Tibial nerve (tissue), 4 donors: ENCODE measurements around the gene SLIT3. TPM values are rescaled to one million over a fixed set of nuclear protein-coding genes. Genes with fewer than 3 reads are reported as not detected.

Source experiments
- DNase-seq, 2 donors: peaks; one replicate each; pipeline ENCODE4 v3.0.0-alpha.2; 2019; ENCODE audit warnings: low spot score in 2 of 2
- H3K27ac ChIP-seq, 4 donors: fragments of 200-600 bp; sonication (generic) in 3 of 4; one replicate each; pipeline ENCODE4 v1.5.1; 2017 to 2019; ENCODE audit warnings: mild to moderate bottlenecking in 1 of 4
- H3K27me3 ChIP-seq, 2 donors: fragments of 200-600 bp; sonication (generic) in 1 of 2; one replicate each; pipeline versions ENCODE4 v1.5.1 to v1.6.0; 2017 to 2019
- H3K36me3 ChIP-seq, 3 donors: fragments of 200-600 bp; sonication (generic); one replicate each; pipeline ENCODE4 v1.5.1; 2018 to 2019
- H3K4me1 ChIP-seq, 4 donors: fragments of 200-600 bp; sonication (generic) in 3 of 4; one replicate each; pipeline ENCODE4 v1.5.1; 2017 to 2019
- H3K4me3 ChIP-seq, 4 donors: fragments of 200-600 bp; sonication (generic) in 3 of 4; one replicate each; pipeline ENCODE4 v1.5.1; 2017 to 2019; ENCODE audit warnings: mild to moderate bottlenecking in 1 of 4, moderate library complexity in 1 of 4
- H3K9me3 ChIP-seq, 4 donors: fragments of 200-600 bp; sonication (generic) in 3 of 4; one replicate each; pipeline ENCODE4 v1.5.1; 2017 to 2019
- CTCF ChIP-seq, 5 experiments: fragments of 200-600 bp in 3 of 5; fragments of 450-650 bp in 2 of 5; sonication (generic) in 3 of 5; IDR thresholded peaks; one replicate each; pipeline ENCODE4 v1.5.1; 2016 to 2019; ENCODE audit warnings: antibody characterized with exemption in 5 of 5, mild to moderate bottlenecking in 3 of 5, moderate library complexity in 2 of 5
- EP300 ChIP-seq, 2 donors: sonication (generic); formaldehyde crosslinking; IDR thresholded peaks; one replicate each; pipeline ENCODE4 v1.6.1; 2017; ENCODE audit warnings: antibody characterized with exemption in 2 of 2, mild to moderate bottlenecking in 1 of 2
- POLR2A ChIP-seq, 2 donors: fragments of 450-650 bp; IDR thresholded peaks; one replicate each; pipeline ENCODE4 v1.6.1; 2017; ENCODE audit warnings: antibody characterized with exemption in 2 of 2, mild to moderate bottlenecking in 2 of 2, moderate library complexity in 2 of 2
- WGBS, 2 donors: methylation state at CpG; one replicate each; pipeline ENCODE4 v1.1.5; 2018; 5-methylcytosine and 5-hydroxymethylcytosine counted together
- total RNA-seq, 4 donors: library from RNA; depleted of rRNA; stranded (reverse); fragments of >200 nt; gene quantifications; one replicate each; pipeline ENCODE4 v1.1.0, GENCODE V29; 2016

Gene SLIT3
- total RNA-seq, 4 donors from 2014 or later = 16.6 to 39.0 (median 20.2) TPM

GRCh38 chr5:169158764-169159163 lies 142.2 kb downstream of the SLIT3 start:
- Histone ChIP-seq H3K4me3 (no peak overlapping the region), H3K4me1 (peaks cover 0 to 15% (median 2%) of the 10 kb centered on the region in 4 donors), H3K27ac (no peak overlapping the region), H3K9me3 (peaks cover 0 to 30% (median 6%) of the 10 kb centered on the region in 4 donors), H3K27me3 (no peaks in the 10 kb centered on the region), H3K36me3 (no peaks in the 10 kb centered on the region)
- no peak for DNase-seq
- TF ChIP-seq POLR2A (IDR thresholded peaks at IDR 0.05) (no peak), CTCF (IDR thresholded peaks at IDR 0.05) (no peak), EP300 (IDR thresholded peaks at IDR 0.05) (no peak)
- WGBS, 2 donors = 95 to 96% methylated on average over 4 of the region's 4 CpGs

- no peak overlapping the region for H3K4me3 ChIP-seq
- TF ChIP-seq CTCF (IDR thresholded peaks at IDR 0.05) (no peak), POLR2A (IDR thresholded peaks at IDR 0.05) (no peak), EP300 (IDR thresholded peaks at IDR 0.05) (no peak)
- H3K4me1 ChIP-seq = peaks cover 0 to 15% (median 0%) of the 10 kb centered on the region in 4 donors
- no peaks in the 10 kb centered on the region for H3K36me3 ChIP-seq
- DNase-seq = no peak
- no peak overlapping the region for H3K27ac ChIP-seq
- no peaks in the 10 kb centered on the region for H3K27me3 ChIP-seq
- WGBS, 2 donors = 71 to 88% methylated on average over 1 of the region's 1 CpG
- peaks cover 0 to 30% (median 6%) of the 10 kb centered on the region in 4 donors for H3K9me3 ChIP-seq
These were observed 143.9 kb downstream of the SLIT3 start for GRCh38 chr5:169157064-169157463.

GRCh38 chr5:169154679-169155078 lies 146.3 kb downstream of the SLIT3 start:
- peaks cover 0 to 28% (median 6%) of the 10 kb centered on the region in 4 donors for H3K9me3 ChIP-seq
- H3K36me3 ChIP-seq = no peaks in the 10 kb centered on the region
- no peak for TF ChIP-seq CTCF (IDR thresholded peaks at IDR 0.05)
- no peak for TF ChIP-seq EP300 (IDR thresholded peaks at IDR 0.05)
- TF ChIP-seq POLR2A (IDR thresholded peaks at IDR 0.05) = no peak
- 66 to 77% methylated on average over 2 of the region's 2 CpGs for WGBS, 2 donors
- no peak for DNase-seq
- no peak overlapping the region for H3K4me3 ChIP-seq
- H3K4me1 ChIP-seq = no peaks in the 10 kb centered on the region
- no peak overlapping the region for H3K27ac ChIP-seq
- no peaks in the 10 kb centered on the region for H3K27me3 ChIP-seq

GRCh38 chr5:169153405-169153804 lies 147.5 kb downstream of the SLIT3 start:
- H3K4me3 ChIP-seq = no peak overlapping the region
- WGBS, 2 donors = 40 to 43% methylated on average over 2 of the region's 2 CpGs
- TF ChIP-seq POLR2A (IDR thresholded peaks at IDR 0.05) (no peak), CTCF (IDR thresholded peaks at IDR 0.05) (no peak), EP300 (IDR thresholded peaks at IDR 0.05) (no peak)
- H3K36me3 ChIP-seq = no peaks in the 10 kb centered on the region
- H3K27ac ChIP-seq = no peak overlapping the region
- peaks cover 0 to 16% (median 1%) of the 10 kb centered on the region in 4 donors for H3K9me3 ChIP-seq
- no peaks in the 10 kb centered on the region for H3K27me3 ChIP-seq
- DNase-seq = no peak
- H3K4me1 ChIP-seq = no peaks in the 10 kb centered on the region

GRCh38 chr5:169152946-169153345 lies 148.0 kb downstream of the SLIT3 start:
- Histone ChIP-seq H3K4me3 (no peak overlapping the region), H3K9me3 (peaks cover 0 to 11% (median 0%) of the 10 kb centered on the region in 4 donors), H3K4me1 (no peaks in the 10 kb centered on the region), H3K27ac (no peak overlapping the region), H3K27me3 (no peaks in the 10 kb centered on the region), H3K36me3 (no peaks in the 10 kb centered on the region)
- TF ChIP-seq POLR2A (IDR thresholded peaks at IDR 0.05) (no peak), EP300 (IDR thresholded peaks at IDR 0.05) (no peak), CTCF (IDR thresholded peaks at IDR 0.05) (no peak)
- WGBS, 2 donors = 83 to 86% methylated on average over 7 of the region's 7 CpGs
- no peak for DNase-seq
